Upper lobe of right lung (tissue), 1 donor: ENCODE data around the gene OR5AC2. TPM values are rescaled to one million over a fixed set of nuclear protein-coding genes. Genes with fewer than 3 reads are reported as not detected.

ENCODE experiments used
- ATAC-seq: fragments of 200-7000 bp; cut with Tn5 transposase; one replicate; pipeline ENCODE4 v1.9.1; 2020; ENCODE audit warnings: mild to moderate bottlenecking, moderate library complexity
- DNase-seq: peaks from one replicate; pipeline ENCODE4 v3.0.0-alpha.2; 2020
- H3K27ac ChIP-seq: fragments of 200-600 bp; one replicate; pipeline ENCODE4 v1.8.0; 2022
- H3K27me3 ChIP-seq: fragments of 200-600 bp; one replicate; pipeline ENCODE4 v1.8.0; 2022; ENCODE audit warnings: mild to moderate bottlenecking
- H3K36me3 ChIP-seq: fragments of 200-600 bp; one replicate; pipeline ENCODE4 v1.8.0; 2022
- H3K4me1 ChIP-seq: fragments of 200-600 bp; one replicate; pipeline ENCODE4 v1.8.0; 2022
- H3K4me3 ChIP-seq: fragments of 200-600 bp; one replicate; pipeline ENCODE4 v1.8.0; 2022; ENCODE audit warnings: mild to moderate bottlenecking
- H3K9me3 ChIP-seq: fragments of 200-600 bp; one replicate; pipeline ENCODE4 v1.8.0; 2022
- CTCF ChIP-seq: fragments of 200-600 bp; IDR thresholded peaks from one replicate; pipeline ENCODE4 v1.8.0; 2022; ENCODE audit warnings: antibody characterized with exemption
- intact Hi-C: fragments of 100-400 bp; cut with DNase I; formaldehyde crosslinking; loops from one replicate; pipeline ENCODE4 v1.11.0; 2022
- total RNA-seq: library from RNA; stranded (reverse); fragmentation: NEBNext Ultra II Directional; extraction: Animal tissue kit (Norgen Biotek cat#: 25700); gene quantifications from one replicate; pipeline ENCODE4 v1.2.1, GENCODE V29; 2021
- donor health status: DM: no; HTN: yes; CAD: no; lungs with severe emphysema.

Gene OR5AC2
- total RNA-seq, 1 donor from 2014 or later = not detected

- H3K27ac ChIP-seq = no peak overlapping the region
- H3K4me3 ChIP-seq = no peak overlapping the region
- no peak for DNase-seq
- ATAC-seq = no peak
- no peaks in the 10 kb centered on the region for H3K4me1 ChIP-seq
- intact Hi-C loops = no loop called here
- no peaks in the 10 kb centered on the region for H3K36me3 ChIP-seq
- no peak for TF ChIP-seq CTCF
- no peaks in the 10 kb centered on the region for H3K9me3 ChIP-seq
- H3K27me3 ChIP-seq = no peaks in the 10 kb centered on the region
Observed at GRCh38 chr3:98109807-98110549, 23.0 kb downstream of the OR5AC2 start.

- DNase-seq = no peak
Observed at GRCh38 chr3:98110550-98110908, 23.6 kb downstream of the OR5AC2 start.

GRCh38 chr3:98114264-98114663 is 27.3 kb downstream of the OR5AC2 start:
- no peak for DNase-seq
- Histone ChIP-seq H3K4me3 (no peak overlapping the region), H3K9me3 (no peaks in the 10 kb centered on the region), H3K27me3 (no peaks in the 10 kb centered on the region), H3K4me1 (no peaks in the 10 kb centered on the region), H3K27ac (no peak overlapping the region), H3K36me3 (no peaks in the 10 kb centered on the region)
- ATAC-seq = no peak
- intact Hi-C loops = no loop called here
- no peak for TF ChIP-seq CTCF

More at GRCh38 chr3:98110550-98110908, 23.6 kb downstream of the OR5AC2 start:
- Histone ChIP-seq H3K27me3 (no peaks in the 10 kb centered on the region), H3K36me3 (no peaks in the 10 kb centered on the region), H3K4me1 (no peaks in the 10 kb centered on the region), H3K27ac (no peak overlapping the region), H3K9me3 (no peaks in the 10 kb centered on the region), H3K4me3 (no peak overlapping the region)
- ATAC-seq = no peak
- intact Hi-C loops = no loop called here
- no peak for TF ChIP-seq CTCF

- no peak for ATAC-seq
- H3K4me1 ChIP-seq = no peaks in the 10 kb centered on the region
- no peaks in the 10 kb centered on the region for H3K27me3 ChIP-seq
- no peak for TF ChIP-seq CTCF
- no peaks in the 10 kb centered on the region for H3K36me3 ChIP-seq
- no peak for DNase-seq
- no peaks in the 10 kb centered on the region for H3K9me3 ChIP-seq
- H3K4me3 ChIP-seq = no peak overlapping the region
- H3K27ac ChIP-seq = no peak overlapping the region
- intact Hi-C loops = no loop called here
Observed at GRCh38 chr3:98115717-98116116, 28.7 kb downstream of the OR5AC2 start.

GRCh38 chr3:98130421-98130820 is 43.4 kb downstream of the OR5AC2 start, which contains the start of gene OR5H1:
Gene OR5H1, plus strand, starts transcription at chr3:98130721. Its CDS starts 1,977 bp downstream, at chr3:98132698.
- no peaks in the 10 kb centered on the region for H3K9me3 ChIP-seq
- H3K36me3 ChIP-seq = no peaks in the 10 kb centered on the region
- H3K4me3 ChIP-seq = no peak within 1 kb of the TSS
- no peak for TF ChIP-seq CTCF
- H3K27me3 ChIP-seq = no peaks in the 10 kb centered on the region
- no peaks in the 10 kb centered on the region for H3K4me1 ChIP-seq
- intact Hi-C loops = no loop called here
- ATAC-seq (no peak), DNase-seq (no peak)
- no peak within 1 kb of the TSS for H3K27ac ChIP-seq
